GM13976 (cell line): ENCODE measurements around the gene GRIN3B.

Source experiments
- DNase-seq: peaks from one replicate; pipeline ENCODE4 v3.0.0; 2012; ENCODE audit warnings: low spot score
- CTCF ChIP-seq: IDR thresholded peaks from 2 replicates; pipeline ENCODE4 v1.5.1; 2012; ENCODE audit warnings: borderline replicate concordance, mild to moderate bottlenecking; ENCODE audit not compliant: insufficient read depth; ENCODE audit errors: extremely low read depth, missing control alignments, control extremely low read depth
- in situ Hi-C: fragments of 300-500 bp; cut with MboI; formaldehyde crosslinking; loops from one replicate; pipeline ENCODE4 v1.12.0; 2022; ENCODE audit warnings: low sequenced_read_pairs, mixed read lengths, inconsistent platforms; ENCODE audit not compliant: unreplicated experiment

The GRIN3B gene

DNA sequence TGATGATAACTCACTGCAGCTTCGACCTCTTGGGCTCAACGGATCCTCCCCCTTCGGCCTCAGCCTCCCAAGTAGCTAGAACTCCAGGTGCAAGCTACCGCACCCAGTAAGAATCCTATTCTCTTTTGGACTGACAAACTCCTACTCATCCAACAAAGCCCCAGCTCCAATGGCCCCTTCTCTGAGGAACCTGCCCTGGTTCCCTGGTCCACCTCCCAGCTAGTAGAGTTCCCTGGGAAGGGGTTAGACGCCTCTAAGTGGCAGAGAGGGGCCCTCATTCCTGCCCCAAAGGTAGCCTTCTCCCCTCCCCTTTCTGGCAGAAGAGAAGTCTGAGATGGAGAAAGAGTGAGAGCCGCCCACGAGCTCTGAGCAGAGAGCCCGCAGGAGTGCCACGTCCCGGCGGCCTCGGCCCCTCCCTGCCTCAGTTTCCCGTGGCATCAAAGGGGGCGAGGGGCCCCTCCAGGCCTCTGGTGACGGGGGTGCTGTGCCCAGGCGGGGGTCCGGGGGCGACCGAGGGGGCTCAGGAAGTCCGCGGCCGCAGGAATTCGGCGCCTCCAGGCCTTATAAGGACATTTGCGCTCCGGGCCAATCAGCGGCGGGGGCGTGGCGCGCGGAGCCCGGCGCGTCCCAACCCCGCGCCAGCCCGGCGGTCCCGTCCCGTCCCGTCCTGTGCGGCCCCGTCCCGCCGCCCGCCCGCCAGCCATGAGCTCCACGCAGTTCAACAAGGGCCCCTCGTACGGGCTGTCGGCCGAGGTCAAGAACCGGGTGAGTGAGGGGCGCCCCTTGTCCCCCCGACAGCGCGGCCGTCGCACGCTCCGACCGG lies 26.0 kb downstream of the GRIN3B start, which contains the start of gene CNN2:
TSS of gene CNN2 (plus strand) at position 649 of the 823 bp plus-strand sequence. CDS start at position 703, 54 bp downstream.
- DNase-seq: peak; percentile 90
- in situ Hi-C loops: no loop called here

DNA sequence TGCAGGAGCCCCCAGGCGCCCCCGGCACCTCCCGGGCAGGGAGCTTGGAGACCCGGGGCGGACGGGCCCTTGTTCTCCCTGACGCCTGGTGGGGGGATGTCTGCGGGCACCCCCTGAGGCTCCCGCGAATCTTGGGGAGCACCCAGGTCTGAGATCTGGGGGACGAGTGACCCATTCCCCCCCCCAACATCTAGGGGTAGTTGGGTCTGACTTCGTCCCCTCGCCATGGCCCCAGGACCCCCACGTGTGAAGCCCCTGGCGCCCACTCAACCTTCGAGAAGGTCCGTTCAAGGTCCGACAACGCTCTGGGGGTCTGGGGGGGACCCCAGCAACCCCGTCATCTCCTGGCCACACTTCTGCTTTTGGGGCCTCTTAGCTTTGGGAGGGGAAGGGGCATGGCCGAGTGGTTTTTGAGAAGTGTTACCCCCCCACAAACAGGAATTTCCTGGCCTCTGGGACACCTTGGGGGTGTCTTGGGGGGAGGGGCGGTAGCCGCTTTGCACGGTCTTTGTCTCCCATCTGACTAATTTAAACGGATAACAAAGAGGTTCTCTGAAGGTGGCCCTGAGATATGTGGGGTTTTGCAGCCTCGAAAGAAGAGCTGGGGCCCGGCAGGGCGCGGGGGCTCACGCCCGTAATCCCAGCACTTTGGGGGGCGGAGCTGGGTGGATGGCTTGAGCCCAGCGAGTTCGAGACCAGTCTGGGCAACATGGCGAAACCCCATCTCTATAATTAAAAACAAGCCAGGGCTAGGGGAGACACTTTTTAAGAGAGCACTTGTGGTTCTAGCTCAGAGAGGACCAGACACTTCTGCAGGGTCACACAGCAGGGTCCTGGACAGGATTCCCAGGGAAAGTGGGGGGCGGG lies 26.8 kb downstream of the GRIN3B start:
- no peak for DNase-seq
- in situ Hi-C loops: no loop called here
- TF ChIP-seq CTCF: no peak

More for the DNA sequence above, 26.0 kb downstream of the GRIN3B start, which contains the start of gene CNN2:
- TF ChIP-seq CTCF: no peak

DNA sequence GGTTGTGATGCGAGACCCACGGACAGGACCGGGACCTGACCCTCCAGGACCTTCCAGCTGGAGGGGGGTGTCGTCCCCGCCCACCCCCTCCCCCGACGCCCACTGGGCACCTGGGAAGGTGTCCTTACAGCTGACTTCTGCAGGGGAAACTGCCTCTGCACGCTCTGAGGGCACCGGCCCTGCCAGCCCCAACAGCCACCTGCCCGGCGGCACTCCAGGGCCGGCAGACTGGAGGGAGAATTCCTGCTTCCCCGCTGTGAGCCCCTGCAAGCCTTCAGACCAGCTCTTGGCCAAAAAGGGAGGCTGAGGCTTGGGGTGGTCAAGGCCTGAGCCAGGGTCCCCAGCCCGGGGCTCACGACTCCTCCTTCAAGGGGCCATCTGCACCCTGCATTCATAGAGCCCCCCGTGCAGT lies 27.4 kb downstream of the GRIN3B start:
- TF ChIP-seq CTCF: no peak
- DNase-seq: no peak
- in situ Hi-C loops: no loop called here

DNA sequence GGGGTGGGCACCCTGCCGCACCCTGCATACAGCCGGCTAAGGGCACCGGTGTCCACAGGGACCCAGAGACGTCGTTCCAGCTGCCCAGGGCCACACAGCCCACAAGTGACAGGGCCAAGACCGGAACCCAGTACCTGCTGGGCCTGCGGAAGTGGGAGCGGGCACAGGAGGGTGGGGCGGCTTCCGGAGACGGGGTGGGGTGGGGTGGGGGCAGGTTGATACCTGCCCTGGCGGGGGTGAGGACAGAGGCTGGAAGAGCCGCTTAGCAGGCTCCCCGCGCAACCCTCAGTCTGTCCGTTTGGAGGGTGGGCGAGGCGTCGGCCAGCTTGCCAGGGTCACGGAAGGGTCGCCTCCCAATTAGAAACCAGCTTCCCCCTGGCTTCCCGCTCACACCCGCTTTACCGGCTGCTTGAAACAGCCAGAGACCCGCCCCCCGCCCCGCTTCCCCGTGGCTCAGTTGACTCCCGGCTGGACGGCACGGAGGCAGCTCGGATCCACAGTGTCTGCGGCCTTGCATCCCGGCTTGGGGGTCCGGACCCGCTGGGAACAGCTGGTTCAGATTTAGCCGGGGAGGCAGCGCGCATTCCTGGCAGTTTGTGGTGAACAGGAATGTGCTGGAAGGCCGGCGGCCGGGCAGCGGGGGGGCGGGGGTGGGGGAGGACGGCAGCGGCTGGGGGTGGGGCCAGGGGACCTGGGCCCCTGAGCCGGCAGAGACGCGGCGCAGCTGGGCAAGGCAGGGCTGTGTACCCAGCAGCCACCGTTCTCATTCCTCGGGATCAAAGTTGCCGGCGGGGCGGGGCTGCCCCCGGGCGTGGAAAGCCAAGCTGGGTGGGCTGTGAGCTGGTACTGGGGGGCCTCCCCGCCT lies 28.1 kb downstream of the GRIN3B start:
- no peak for TF ChIP-seq CTCF
- DNase-seq: peak; percentile 73
- in situ Hi-C loops: no loop called here

DNA sequence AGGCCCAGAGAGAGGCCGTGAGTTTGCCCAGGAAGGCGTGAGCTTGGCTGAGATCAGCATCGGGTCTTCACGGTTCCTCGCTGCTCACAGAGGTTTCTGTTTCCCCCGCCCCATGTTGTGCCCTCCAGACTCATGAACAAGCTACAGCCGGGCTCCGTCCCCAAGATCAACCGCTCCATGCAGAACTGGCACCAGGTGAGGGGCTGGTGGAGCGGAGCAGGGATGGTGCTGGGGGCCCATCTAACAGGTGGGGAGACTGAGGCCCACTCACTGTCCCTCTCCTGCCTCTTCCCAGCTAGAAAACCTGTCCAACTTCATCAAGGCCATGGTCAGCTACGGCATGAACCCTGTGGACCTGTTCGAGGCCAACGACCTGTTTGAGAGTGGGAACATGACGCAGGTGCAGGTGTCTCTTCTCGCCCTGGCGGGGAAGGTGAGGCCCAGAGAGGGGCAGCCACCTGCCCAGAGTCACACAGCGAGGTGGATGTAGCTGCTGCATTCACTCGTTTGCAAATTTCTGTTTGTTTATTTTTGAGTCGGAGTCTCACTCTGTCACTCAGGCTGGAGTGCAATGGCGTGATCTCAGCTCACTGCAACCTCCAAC lies 32.1 kb downstream of the GRIN3B start:
- in situ Hi-C loops: no loop called here
- no peak for TF ChIP-seq CTCF
- DNase-seq: no peak
